Aorta (tissue), 5 donors: ENCODE measurements around the gene CS. TPM values are rescaled to one million over a fixed set of nuclear protein-coding genes. Genes with fewer than 3 reads are reported as not detected.
A peak's percentile ranks its signal among the peaks of the same experiment; 100 is the strongest.

Source experiments
- ATAC-seq: fragments of 200-7000 bp; cut with Tn5 transposase; one replicate; pipeline ENCODE4 v1.9.1; 2022; ENCODE audit warnings: moderate library complexity; ENCODE audit not compliant: low FRiP score
- DNase-seq, 2 donors: peaks; one replicate each; pipeline ENCODE4 v3.0.0-alpha.2; 2020
- H3K27ac ChIP-seq, 2 donors: one replicate each; pipeline ENCODE4 v1.5.1; 2013; ENCODE audit warnings: low read length in 2 of 2, mild to moderate bottlenecking in 2 of 2, moderate library complexity in 2 of 2, control low read depth in 1 of 2, inconsistent platforms in 1 of 2, low read depth in 1 of 2
- H3K27me3 ChIP-seq, 2 donors: one replicate each; pipeline ENCODE4 v1.6.1; 2013; ENCODE audit warnings: control low read depth in 1 of 2, low read length in 1 of 2, mild to moderate bottlenecking in 1 of 2, moderate library complexity in 1 of 2; ENCODE audit not compliant: insufficient read depth in 2 of 2, control insufficient read depth in 1 of 2
- H3K36me3 ChIP-seq, 2 donors: one replicate each; pipeline ENCODE4 v1.6.1; 2013; ENCODE audit warnings: control low read depth in 1 of 2, low read length in 1 of 2, mild to moderate bottlenecking in 1 of 2; ENCODE audit not compliant: insufficient read depth in 2 of 2, control insufficient read depth in 1 of 2
- H3K4me1 ChIP-seq, 2 donors: one replicate each; pipeline ENCODE4 v1.6.1; 2013; ENCODE audit warnings: low read length in 2 of 2, control low read depth in 1 of 2, mild to moderate bottlenecking in 1 of 2, moderate library complexity in 1 of 2; ENCODE audit not compliant: insufficient read depth in 2 of 2, control insufficient read depth in 1 of 2
- H3K4me3 ChIP-seq, 2 donors: one replicate each; pipeline ENCODE4 v1.5.1; 2013; ENCODE audit warnings: low read length in 2 of 2, control low read depth in 1 of 2, mild to moderate bottlenecking in 1 of 2
- H3K9me3 ChIP-seq: one replicate; pipeline ENCODE4 v1.6.1; 2013; ENCODE audit warnings: mild to moderate bottlenecking, low read length; ENCODE audit not compliant: control insufficient read depth
- WGBS, 2 donors: extraction: QIAGEN DNeasy Blood & Tissue Kit; methylation state at CpG; one replicate each; pipeline ENCODE4 v1.1.7; 2013; 5-methylcytosine and 5-hydroxymethylcytosine counted together
- intact Hi-C, 2 donors: fragments of 100-400 bp; cut with DNase I; formaldehyde crosslinking; loops; one replicate each; pipeline versions ENCODE4 v1.14.2 to v1.15.0; 2022
- polyA plus RNA-seq, 2 donors: library from polyadenylated mRNA; stranded (reverse); fragments of 200-250 nt; gene quantifications; one replicate each; pipeline ENCODE4 v1.2.3, GENCODE V29; 2013
- total RNA-seq, 2 donors: library from RNA; stranded (reverse); fragmentation: NEBNext Ultra II Directional; extraction: Animal tissue kit (Norgen Biotek cat#: 25700); gene quantifications; one replicate each; pipeline ENCODE4 v1.2.1, GENCODE V29; 2021
- donor health status: healthy with polysubstance abuse.
- donor health status: Bipolar disorder and iron deficiency.
- donor health status: DM: no; HTN: no; CAD: no.
- donor health status: DM: no; HTN: no; CAD: no.
- donor health status: DM: yes; HTN: yes; CAD: no.

The CS gene
- total and polyA plus RNA-seq, 4 donors, result 49.5 to 104 (median 79.5) TPM

DNA sequence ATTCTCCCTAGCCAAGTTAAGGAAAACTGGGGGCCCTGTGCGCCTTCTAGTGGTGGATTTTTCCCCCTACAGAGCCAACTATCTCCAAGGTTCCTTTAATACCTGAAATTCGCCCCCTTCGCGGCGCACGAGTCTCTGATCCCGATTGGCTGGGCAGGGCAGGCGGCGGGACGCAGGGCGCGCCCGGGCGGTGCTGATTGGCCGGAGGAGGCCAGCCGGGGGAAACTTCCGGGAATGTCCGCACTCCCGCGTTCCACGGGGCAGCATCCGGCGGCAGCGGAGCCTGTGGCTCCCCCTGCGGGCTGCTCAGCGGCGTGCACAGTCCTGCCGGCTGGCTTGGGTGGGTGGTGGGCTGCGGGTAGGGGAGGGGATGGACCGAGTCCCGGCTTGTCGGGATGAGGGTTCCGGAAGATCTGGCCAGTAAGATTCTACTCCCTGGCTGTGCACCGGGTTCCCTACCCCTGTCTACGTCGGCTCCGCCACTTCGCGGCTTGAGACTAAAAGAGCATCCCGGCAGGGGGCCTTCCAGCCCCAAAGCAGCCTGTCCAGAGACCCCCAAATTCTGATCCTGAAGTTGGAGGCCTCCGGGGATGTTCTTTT lies 75.9 kb downstream of the CS start, which contains the start of gene NABP2:
NABP2 (plus strand) TSS at position 241 of the 600 bp plus-strand sequence. CDS start 515 bp downstream, outside the sequence.
- Histone ChIP-seq H3K27me3 (no peaks in the 10 kb centered on the region), H3K36me3 (no peaks in the 10 kb centered on the region), H3K27ac (peak within 1 kb of the TSS; percentile 8 to 87), H3K9me3 (no peaks in the 10 kb centered on the region), H3K4me3 (peak within 1 kb of the TSS; percentile 43 to 50), H3K4me1 (no peaks in the 10 kb centered on the region)
- peak; percentile 93 for ATAC-seq
- WGBS, 2 donors, result 0 to 1% methylated on average over 39 to 41 of the region's 41 CpGs
- peak; percentile 99 for DNase-seq
- intact Hi-C loops, result loop anchor here (1.0 to 5.0 kb wide), 5 partner anchors 17 to 105 kb away; partner anchors contain the start of genes ANKRD52 (in 1 of the 2), CS (in 1 of the 2) and ZC3H10 (in 1 of the 2)

DNA sequence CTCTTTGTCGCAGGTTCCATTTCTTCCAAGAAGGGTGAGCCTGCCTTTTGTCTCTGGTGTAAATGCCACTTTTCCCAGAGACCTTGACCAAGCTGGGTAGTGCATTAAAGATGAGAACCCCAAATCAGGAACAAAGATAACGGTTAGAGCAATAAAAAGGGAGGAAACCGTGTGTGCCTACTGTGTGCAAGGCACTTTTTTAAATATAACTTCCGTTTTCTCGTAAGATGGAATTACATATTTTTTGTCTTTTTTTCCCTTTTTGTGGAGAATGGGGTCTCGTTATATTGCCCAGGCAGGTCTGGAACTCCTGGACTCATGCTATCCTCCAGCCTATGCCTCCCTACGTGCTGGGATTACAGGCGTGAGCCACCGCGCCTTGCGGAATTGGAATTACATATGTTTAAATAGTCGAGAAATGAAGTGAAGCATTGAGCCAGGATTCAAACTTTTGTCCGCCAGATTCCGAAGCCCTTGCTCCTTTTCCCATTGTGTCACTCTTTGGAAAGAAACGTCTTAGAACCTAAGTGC lies 76.5 kb downstream of the CS start:
- intact Hi-C loops, result loop anchor here (1.0 to 5.0 kb wide), 5 partner anchors 17 to 105 kb away; partner anchors contain the start of genes ANKRD52 (in 1 of the 2), CS (in 1 of the 2) and ZC3H10 (in 1 of the 2)
- Histone ChIP-seq H3K4me3 (no peak overlapping the region), H3K27ac (peak overlapping the region; percentile 8 to 87), H3K9me3 (no peaks in the 10 kb centered on the region), H3K36me3 (no peaks in the 10 kb centered on the region), H3K27me3 (no peaks in the 10 kb centered on the region), H3K4me1 (no peaks in the 10 kb centered on the region)
- ATAC-seq, result no peak
- DNase-seq, result no peak
- WGBS, 2 donors, result 16 to 19% methylated on average over 15 of the region's 15 CpGs

DNA sequence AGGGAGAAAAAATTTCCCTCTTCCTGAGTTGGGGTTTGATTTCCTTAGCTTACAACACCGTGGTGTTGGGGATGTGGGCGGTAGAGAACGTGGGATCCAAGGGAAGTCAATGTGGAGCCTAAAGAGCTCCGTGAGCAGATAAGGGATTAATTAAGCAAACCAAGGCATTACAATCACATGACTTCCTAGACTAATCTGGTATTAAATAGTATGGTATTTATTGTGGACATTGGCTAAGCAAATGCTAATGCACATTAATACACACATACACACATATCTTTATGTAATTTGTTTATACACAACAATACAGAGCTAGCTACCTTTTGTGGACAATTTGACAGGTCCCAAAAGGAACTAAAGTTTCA lies 77.6 kb downstream of the CS start:
- Histone ChIP-seq H3K9me3 (no peaks in the 10 kb centered on the region), H3K36me3 (no peaks in the 10 kb centered on the region), H3K4me1 (no peaks in the 10 kb centered on the region), H3K4me3 (peak overlapping the region in 1 of 2 donors; percentile 4), H3K27ac (peak overlapping the region; percentile 58 to 76), H3K27me3 (no peaks in the 10 kb centered on the region)
- ATAC-seq (no peak), DNase-seq (no peak)
- 8 to 13% methylated on average over 4 of the region's 4 CpGs for WGBS, 2 donors
- intact Hi-C loops, result loop anchor here in 1 of 2 donors (5.0 kb wide), 1 partner anchor 35 kb away; the partner anchor contains the start of gene ANKRD52

DNA sequence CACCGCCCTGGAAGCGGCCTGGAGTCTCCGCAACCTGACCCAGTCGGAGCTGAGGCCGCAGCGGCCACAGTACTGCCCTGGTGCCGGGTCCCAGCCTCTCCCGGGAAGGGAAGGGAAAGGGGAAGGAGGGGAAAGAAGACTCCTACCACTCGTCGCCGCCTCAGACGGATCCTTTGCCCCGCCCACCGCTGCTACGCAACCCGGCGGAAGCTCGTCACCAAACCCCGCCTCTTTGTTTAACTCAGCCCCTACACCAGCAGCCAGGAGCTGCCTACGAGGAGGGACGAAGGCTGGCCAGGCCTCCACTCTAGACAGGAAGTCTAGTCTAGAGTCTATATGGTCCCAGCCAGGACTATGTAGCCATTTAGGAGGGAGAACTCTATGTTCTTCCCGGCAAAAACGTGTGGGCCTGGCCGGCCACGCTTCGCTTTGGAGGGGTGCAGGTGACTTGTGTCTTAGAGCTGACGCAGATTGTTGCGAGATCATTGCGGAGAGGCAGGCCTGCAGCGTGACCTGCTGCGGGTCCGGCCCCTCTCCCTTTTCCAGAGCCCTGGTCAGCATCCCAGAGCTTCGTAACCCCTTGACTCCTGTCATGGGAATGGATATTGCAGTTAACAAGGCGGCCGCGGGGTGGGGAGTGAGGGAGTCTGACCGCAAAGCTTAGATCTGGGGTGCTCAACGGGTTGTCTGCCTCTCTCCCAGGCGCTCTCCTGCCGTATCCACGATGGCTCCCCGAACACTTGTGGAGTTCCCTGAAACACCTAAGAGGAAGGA lies 78.2 kb downstream of the CS start, which contains the start of gene RNF41:
RNF41 (minus strand) TSS at position 166 of the 774 bp plus-strand sequence. CDS start 7,875 bp downstream, outside the sequence.
- ATAC-seq, result peak; percentile 94
- H3K4me3 ChIP-seq, result peak within 1 kb of the TSS; percentile 60 to 74
- no peaks in the 10 kb centered on the region for H3K27me3 ChIP-seq
- no peaks in the 10 kb centered on the region for H3K4me1 ChIP-seq
- peak; percentile 98 to 99 for DNase-seq
- H3K36me3 ChIP-seq, result no peaks in the 10 kb centered on the region
- 1% methylated on average over 40 to 42 of the region's 42 CpGs for WGBS, 2 donors
- intact Hi-C loops, result loop anchor here in 1 of 2 donors (5.0 kb wide), 1 partner anchor 35 kb away; the partner anchor contains the start of gene ANKRD52
- no peaks in the 10 kb centered on the region for H3K9me3 ChIP-seq
- H3K27ac ChIP-seq, result peak within 1 kb of the TSS; percentile 83 to 96

Other genes starting within 250 kb of the CS start
- gene ERBB3, start 220.2 kb downstream of the CS start, total RNA-seq, result 1 to 10 TPM; 3.2 to 5.1 TPM
- gene ERBB3, start 220.2 kb downstream of the CS start, polyA plus RNA-seq, result 1 to 10 TPM in 1 of 2 donors, under 1 TPM in 1; 0.23 to 9.6 TPM
- 10 to 100 TPM; 59.9 to 63.5 TPM for gene PA2G4, start 195.8 kb downstream of the CS start, total RNA-seq
- gene PA2G4, start 195.8 kb downstream of the CS start, polyA plus RNA-seq, result 10 to 100 TPM; 79.6 to 80.8 TPM
- 1,000 to 10,000 TPM; 2,225 to 2,370 TPM for gene RPL41, start 183.7 kb downstream of the CS start, total RNA-seq
- gene RPL41, start 183.7 kb downstream of the CS start, polyA plus RNA-seq, result 1,000 to 10,000 TPM; 5,850 to 7,278 TPM
- 1 to 10 TPM; 8.9 to 9.6 TPM for gene ZC3H10, start 182.1 kb downstream of the CS start, total RNA-seq
- gene ZC3H10, start 182.1 kb downstream of the CS start, polyA plus RNA-seq, result 1 to 10 TPM; 1.8 to 3.1 TPM
- 100 to 1,000 TPM; 103 to 106 TPM for gene ESYT1, start 172.1 kb downstream of the CS start, total RNA-seq
- 10 to 100 TPM; 27.0 to 54.6 TPM for gene ESYT1, start 172.1 kb downstream of the CS start, polyA plus RNA-seq
- 10 to 100 TPM; 30.2 to 34.2 TPM for gene MYL6B, start 147.7 kb downstream of the CS start, total RNA-seq
- 100 to 1,000 TPM in 1 of 2 donors, 10 to 100 TPM in 1; 66.6 to 101 TPM for gene MYL6B, start 147.7 kb downstream of the CS start, polyA plus RNA-seq
- 1,000 to 10,000 TPM; 1,811 to 3,292 TPM for gene MYL6, start 142.0 kb downstream of the CS start, total RNA-seq
- 1,000 to 10,000 TPM; 5,914 to 7,311 TPM for gene MYL6, start 142.0 kb downstream of the CS start, polyA plus RNA-seq
- 100 to 1,000 TPM; 118 to 140 TPM for gene SMARCC2, start 110.8 kb downstream of the CS start, total RNA-seq
- 10 to 100 TPM; 45.0 to 56.2 TPM for gene SMARCC2, start 110.8 kb downstream of the CS start, polyA plus RNA-seq
- 10 to 100 TPM; 50.9 to 61.4 TPM for gene RNF41, start 78.4 kb downstream of the CS start, total RNA-seq
- 10 to 100 TPM; 32.9 to 39.3 TPM for gene RNF41, start 78.4 kb downstream of the CS start, polyA plus RNA-seq
- 10 to 100 TPM; 18.6 to 19.7 TPM for gene NABP2, start 76.0 kb downstream of the CS start, total RNA-seq
- gene NABP2, start 76.0 kb downstream of the CS start, polyA plus RNA-seq, result 10 to 100 TPM; 25.7 to 28.6 TPM
- gene SLC39A5, start 70.3 kb downstream of the CS start, total RNA-seq, result not detected
- 10 to 100 TPM in 1 of 2 donors, 1 to 10 TPM in 1; 1.1 to 21.4 TPM for gene SLC39A5, start 70.3 kb downstream of the CS start, polyA plus RNA-seq
- gene ANKRD52, start 41.9 kb downstream of the CS start, total RNA-seq, result 10 to 100 TPM; 30.5 to 37.9 TPM
- gene ANKRD52, start 41.9 kb downstream of the CS start, polyA plus RNA-seq, result 1 to 10 TPM; 4.4 to 9.3 TPM
- gene COQ10A, start 33.4 kb downstream of the CS start, total RNA-seq, result 10 to 100 TPM; 11.1 to 11.2 TPM
- gene COQ10A, start 33.4 kb downstream of the CS start, polyA plus RNA-seq, result 10 to 100 TPM; 11.9 to 18.9 TPM
- gene CNPY2, start 15.7 kb upstream of the CS start, total RNA-seq, result 10 to 100 TPM; 72.2 to 92.0 TPM
- 100 to 1,000 TPM in 1 of 2 donors, 10 to 100 TPM in 1; 96.2 to 149 TPM for gene CNPY2, start 15.7 kb upstream of the CS start, polyA plus RNA-seq
- gene PAN2, start 33.7 kb upstream of the CS start, total RNA-seq, result 10 to 100 TPM; 40.1 to 83.5 TPM
- 10 to 100 TPM in 1 of 2 donors, 1 to 10 TPM in 1; 6.1 to 73.2 TPM for gene PAN2, start 33.7 kb upstream of the CS start, polyA plus RNA-seq
- under 1 TPM in 1 of 2 donors, not detected in 1; 0.52 TPM for gene IL23A, start 38.6 kb upstream of the CS start, total RNA-seq
- not detected for gene IL23A, start 38.6 kb upstream of the CS start, polyA plus RNA-seq
- 100 to 1,000 TPM; 129 to 191 TPM for gene STAT2, start 59.8 kb upstream of the CS start, total RNA-seq
- 100 to 1,000 TPM in 1 of 2 donors, 10 to 100 TPM in 1; 20.0 to 111 TPM for gene STAT2, start 59.8 kb upstream of the CS start, polyA plus RNA-seq
- gene APOF, start 62.5 kb upstream of the CS start, total RNA-seq, result not detected
- under 1 TPM in 1 of 2 donors, not detected in 1; 0.50 TPM for gene APOF, start 62.5 kb upstream of the CS start, polyA plus RNA-seq
- 1 to 10 TPM; 4.0 to 5.9 TPM for gene TIMELESS, start 149.1 kb upstream of the CS start, total RNA-seq
- gene TIMELESS, start 149.1 kb upstream of the CS start, polyA plus RNA-seq, result 1 to 10 TPM; 1.8 to 4.6 TPM
- not detected for gene MIP, start 154.3 kb upstream of the CS start, total RNA-seq
- not detected for gene MIP, start 154.3 kb upstream of the CS start, polyA plus RNA-seq
- gene SPRYD4, start 168.2 kb upstream of the CS start, total RNA-seq, result 1 to 10 TPM; 2.1 to 3.6 TPM
- 1 to 10 TPM; 1.6 to 1.8 TPM for gene SPRYD4, start 168.2 kb upstream of the CS start, polyA plus RNA-seq
- 1 to 10 TPM in 1 of 2 donors, under 1 TPM in 1; 0.58 to 1.5 TPM for gene GLS2, start 187.8 kb upstream of the CS start, total RNA-seq
- gene GLS2, start 187.8 kb upstream of the CS start, polyA plus RNA-seq, result 1 to 10 TPM; 1.0 to 1.4 TPM
- gene RBMS2, start 221.5 kb upstream of the CS start, total RNA-seq, result 10 to 100 TPM; 67.4 to 72.0 TPM
- gene RBMS2, start 221.5 kb upstream of the CS start, polyA plus RNA-seq, result 10 to 100 TPM; 12.5 to 18.2 TPM